GM12874 (cell line): ENCODE results near the gene JCAD.

Experiments
- CTCF ChIP-seq: IDR thresholded peaks from 2 replicates; pipeline ENCODE4 v1.5.1; 2011; ENCODE audit warnings: low read depth, mild to moderate bottlenecking, control low read depth, low read length, moderate library complexity; ENCODE audit not compliant: insufficient read depth

The JCAD gene

GRCh38 chr10:30080161-30080560, 20.8 kb upstream of the JCAD start:
- TF ChIP-seq CTCF: no peak

DNA sequence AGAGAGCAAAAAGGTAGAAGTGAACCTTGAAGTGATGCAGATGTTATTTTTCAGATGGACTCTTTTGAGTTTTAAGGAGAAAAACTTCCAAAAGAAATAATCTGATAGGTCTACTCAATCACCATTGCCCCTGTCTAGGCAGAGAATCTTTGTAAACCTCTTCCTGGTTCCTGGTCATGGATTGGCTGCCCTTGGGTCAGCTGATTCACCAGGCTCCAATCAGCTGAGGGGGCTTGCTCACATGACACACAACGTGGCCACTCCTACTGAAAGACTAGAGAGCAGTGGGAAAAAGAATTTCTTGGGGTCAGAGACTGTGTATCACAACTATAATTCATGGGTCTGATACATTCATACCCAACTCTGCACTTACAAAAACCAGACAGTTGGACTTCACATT, 20.0 kb upstream of the JCAD start:
- no peak for TF ChIP-seq CTCF

DNA sequence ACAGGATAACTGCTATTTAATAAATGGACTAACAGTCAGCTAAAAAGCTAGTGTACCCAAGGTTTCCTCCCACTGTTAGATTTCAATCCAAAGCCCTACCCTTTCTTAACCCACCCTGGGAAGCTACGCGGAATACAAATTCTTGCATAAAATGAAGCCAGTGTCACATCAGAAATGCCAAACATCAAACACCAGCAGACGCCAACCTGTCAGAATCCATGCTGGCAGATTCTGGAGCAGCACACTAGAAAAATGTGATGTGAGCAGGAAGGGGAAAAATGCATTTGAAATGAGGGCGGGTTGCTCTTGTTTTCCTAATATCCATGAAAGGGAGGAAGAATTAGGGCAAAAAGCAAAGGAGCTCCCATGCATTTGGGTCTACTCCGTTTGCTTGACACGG, 16.1 kb upstream of the JCAD start:
- no peak for TF ChIP-seq CTCF

DNA sequence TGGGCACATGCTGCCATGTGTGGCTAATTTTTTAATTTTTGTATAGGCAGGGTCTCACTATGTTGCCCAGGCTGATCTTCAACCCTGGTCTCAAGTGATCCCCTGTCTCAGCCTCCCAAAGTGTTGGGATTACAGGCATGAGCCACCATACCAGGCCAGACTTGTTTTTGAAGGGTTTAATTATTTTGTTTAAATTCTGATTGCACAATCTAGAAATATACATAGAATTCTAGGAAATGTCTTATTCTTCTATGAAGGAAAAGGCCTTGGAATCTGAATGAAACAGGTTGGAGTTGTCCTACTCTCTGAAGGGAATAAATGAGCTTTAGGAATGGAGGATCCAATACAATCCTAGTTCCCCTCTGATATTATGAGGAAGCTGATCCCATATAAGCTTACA, 15.5 kb upstream of the JCAD start:
- TF ChIP-seq CTCF: no peak

DNA sequence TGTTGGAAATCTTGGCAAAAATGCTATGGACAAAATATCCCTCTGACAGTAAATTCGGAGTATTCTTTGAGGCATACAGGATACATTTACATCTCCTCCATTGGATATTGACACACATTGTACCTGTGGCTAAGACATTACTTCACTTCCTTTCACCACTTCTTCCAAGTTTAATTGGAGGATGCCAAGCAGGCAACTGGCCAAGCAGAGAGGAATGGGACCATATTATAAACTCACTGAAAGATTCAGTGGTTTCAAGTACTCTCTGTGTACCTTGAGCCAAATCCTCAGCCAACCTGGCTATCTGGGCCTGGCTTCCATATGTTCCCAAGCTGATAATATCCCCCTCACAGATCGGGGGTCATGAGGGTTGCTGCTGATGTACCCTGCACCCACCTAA, 14.7 kb upstream of the JCAD start:
- no peak for TF ChIP-seq CTCF

DNA sequence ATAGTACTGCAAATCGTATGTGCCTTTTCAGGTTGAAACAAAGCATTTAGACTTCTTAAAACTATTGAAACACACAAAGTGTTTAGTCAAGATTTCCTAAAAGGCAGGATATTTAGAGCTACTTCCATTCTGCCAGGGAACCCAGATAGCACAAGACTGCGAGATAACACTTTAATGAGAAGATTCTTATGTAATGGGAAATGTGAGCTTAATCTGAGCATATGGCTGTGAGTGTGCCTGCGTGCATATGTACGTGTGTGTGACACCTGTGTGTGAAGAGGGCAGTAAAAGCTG, 14.3 kb upstream of the JCAD start:
- no peak for TF ChIP-seq CTCF

GRCh38 chr10:30073045-30073766, 13.8 kb upstream of the JCAD start:
- TF ChIP-seq CTCF: no peak
